CD4-positive, alpha-beta T cell treated with Interleukin-17A for 4 hours (primary cell): ENCODE data around the gene RNU6-9.
"Not testable (repeated sequence)": the region's sequence is repeated elsewhere in the genome, so short reads cannot be mapped to it uniquely, and the experiment has no call there.

Experiments
- DNase-seq: peaks from one replicate; pipeline ENCODE4 v3.0.0-alpha.2; 2020; ENCODE audit warnings: mixed read lengths

RNU6-9 gene

GRCh38 chr19:878751-879561 lies 14.3 kb upstream of the RNU6-9 start:
- DNase-seq: not testable (repeated sequence)

DNA sequence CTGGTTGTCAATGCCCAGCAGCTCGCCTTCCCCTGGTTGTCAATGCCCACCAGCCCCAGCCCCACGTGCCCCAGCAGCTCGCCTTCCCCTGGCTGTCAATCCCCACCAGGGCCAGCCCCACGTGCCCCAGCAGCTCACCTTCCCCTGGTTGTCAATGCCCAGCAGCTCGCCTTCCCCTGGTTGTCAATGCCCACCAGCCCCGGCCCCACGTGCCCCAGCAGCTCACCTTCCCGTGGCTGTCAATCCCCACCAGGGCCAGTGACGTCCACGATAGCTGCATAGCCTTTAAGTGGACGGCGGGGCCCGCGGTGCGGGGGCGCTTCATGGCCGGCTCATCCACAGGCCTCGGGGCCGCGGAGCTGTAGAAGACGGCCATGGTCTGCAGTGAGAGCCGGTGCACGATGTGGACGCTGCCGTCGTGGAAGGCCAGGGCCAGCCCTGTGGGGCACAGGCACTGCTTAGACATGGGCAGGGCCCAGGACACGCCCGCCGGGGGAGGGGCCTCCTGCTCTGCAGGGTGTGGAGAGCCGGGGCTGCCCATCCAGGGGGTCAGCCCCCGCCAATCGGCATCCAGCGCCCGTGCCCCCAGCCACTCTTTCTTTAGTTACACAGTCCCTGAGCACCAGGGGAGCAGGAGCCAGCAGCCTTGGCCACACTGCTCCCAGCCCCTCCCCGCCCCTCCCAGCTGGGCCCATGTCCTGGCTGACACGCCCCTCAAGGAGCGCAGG lies 13.4 kb upstream of the RNU6-9 start:
- DNase-seq: no peak

GRCh38 chr19:881385-882071 lies 11.8 kb upstream of the RNU6-9 start:
- DNase-seq: no peak

DNA sequence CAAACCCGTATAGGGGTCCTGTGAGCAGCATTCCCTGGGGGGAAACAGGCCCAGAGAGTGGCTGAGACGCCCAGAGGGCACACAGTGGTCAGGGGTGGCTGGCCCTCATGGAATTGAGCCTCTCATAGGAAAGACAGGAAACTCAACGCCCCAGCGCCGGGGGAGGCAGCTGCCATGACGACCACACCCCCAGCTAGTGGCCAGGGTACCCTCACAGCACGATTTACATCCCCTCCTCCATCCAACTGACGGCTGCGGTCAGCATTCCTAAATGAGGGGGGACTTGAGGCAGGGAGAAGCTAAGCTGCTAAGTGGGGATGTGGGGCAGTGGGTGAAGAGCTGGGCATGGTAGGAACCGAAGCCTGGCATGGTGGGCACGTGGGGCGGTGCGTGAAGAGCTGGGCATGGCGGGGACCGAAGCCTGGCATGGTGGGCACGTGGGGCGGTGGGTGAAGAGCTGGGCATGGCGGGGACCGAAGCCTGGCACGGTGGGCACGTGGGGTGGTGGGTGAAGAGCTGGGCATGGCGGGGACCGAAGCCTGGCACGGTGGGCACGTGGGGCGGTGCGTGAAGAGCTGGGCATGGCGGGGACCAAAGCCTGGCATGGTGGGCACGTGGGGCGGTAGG lies 10.3 kb upstream of the RNU6-9 start:
- no peak for DNase-seq

GRCh38 chr19:883661-884211 lies 9.5 kb upstream of the RNU6-9 start:
- DNase-seq: peak; percentile 11

GRCh38 chr19:884420-885211 lies 8.7 kb upstream of the RNU6-9 start:
- DNase-seq: no peak

DNA sequence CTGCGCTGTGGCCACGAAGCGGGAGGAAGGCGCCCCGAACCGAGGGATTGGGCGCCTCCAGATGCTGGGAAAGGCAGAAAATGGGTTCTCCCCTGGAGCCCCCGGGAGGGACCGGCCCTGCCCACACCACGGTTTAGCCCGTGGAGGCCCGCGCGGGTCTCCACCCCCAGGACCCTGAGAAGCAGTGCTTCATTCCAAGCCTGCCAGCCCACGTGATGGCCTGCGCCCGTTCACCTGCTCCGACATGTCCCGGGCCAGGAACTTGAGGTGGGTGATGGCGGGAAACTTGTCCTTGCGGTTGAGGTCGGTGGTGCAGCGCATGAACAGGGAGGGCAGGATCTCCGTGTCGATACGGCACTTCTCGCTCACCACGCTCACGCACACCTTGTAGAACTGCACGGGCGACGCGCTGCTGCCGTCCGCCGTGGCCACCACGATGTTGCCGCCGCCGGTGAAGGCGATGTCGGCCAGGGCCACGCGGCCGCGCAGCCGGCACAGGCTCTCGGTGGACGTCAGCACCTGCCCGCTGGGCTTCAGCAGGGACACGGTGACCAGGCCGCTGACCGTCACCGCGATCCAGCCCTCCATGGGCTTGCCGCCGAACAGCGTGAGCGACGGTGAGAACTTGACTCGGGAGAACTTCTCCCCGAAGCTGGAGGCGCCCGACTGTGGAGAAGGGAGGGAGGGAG lies 7.6 kb upstream of the RNU6-9 start:
- no peak for DNase-seq

- no peak for DNase-seq
These were observed 6.2 kb upstream of the RNU6-9 start for GRCh38 chr19:887072-887471.

DNA sequence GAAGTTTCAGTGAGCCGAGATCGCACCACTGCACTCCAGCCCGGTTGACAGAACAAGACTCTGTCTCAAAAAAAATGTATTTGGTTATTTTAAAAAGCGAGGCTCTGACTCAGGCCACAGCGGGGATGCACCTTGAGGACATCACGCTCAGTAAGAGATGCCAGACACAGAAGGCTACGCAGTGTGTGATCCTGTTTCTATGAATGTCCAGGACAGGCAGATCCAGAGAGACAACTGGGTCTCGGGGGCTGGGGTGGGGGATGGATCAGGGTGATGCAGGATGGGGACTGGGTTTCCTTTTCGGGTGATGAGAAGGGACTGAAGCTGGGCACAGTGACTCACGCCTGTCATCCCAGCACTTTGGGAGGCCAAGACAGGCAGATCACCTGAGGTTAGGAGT lies 5.7 kb upstream of the RNU6-9 start:
- DNase-seq: no peak

- DNase-seq: peak; percentile 22
These were observed 4.5 kb upstream of the RNU6-9 start for GRCh38 chr19:888581-889385.

DNA sequence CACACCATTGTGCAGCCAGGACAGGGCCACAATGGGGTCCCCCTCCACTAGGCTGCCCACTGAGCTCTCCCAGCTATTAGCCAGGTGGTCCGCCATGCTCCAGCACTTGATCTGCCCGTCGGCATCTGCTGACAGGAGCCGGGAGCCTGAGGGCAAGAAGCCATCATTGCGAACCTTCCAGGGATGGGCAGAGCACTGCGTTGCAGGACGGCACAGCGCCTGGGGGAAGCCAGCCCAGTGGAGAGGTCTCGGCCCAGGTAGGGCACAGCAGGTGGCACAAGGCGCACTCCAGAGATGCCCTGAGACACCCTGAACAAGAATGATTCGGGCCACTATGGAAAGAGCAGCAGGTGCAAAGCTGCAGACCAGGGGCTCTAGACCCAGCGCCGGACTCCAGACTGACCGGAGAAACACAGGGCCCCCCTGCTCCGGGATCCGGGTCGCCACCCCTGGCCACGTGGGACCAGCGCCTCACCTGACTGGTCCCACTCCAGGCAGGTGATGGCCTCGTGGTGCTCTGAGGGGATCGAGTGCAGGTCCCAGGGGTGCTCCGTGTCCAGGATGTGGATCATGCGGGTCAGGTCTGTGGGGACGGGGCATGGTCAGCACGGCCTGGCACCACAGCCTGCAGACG lies 3.5 kb upstream of the RNU6-9 start:
- no peak for DNase-seq

GRCh38 chr19:890831-891230 lies 2.5 kb upstream of the RNU6-9 start:
- no peak for DNase-seq

DNA sequence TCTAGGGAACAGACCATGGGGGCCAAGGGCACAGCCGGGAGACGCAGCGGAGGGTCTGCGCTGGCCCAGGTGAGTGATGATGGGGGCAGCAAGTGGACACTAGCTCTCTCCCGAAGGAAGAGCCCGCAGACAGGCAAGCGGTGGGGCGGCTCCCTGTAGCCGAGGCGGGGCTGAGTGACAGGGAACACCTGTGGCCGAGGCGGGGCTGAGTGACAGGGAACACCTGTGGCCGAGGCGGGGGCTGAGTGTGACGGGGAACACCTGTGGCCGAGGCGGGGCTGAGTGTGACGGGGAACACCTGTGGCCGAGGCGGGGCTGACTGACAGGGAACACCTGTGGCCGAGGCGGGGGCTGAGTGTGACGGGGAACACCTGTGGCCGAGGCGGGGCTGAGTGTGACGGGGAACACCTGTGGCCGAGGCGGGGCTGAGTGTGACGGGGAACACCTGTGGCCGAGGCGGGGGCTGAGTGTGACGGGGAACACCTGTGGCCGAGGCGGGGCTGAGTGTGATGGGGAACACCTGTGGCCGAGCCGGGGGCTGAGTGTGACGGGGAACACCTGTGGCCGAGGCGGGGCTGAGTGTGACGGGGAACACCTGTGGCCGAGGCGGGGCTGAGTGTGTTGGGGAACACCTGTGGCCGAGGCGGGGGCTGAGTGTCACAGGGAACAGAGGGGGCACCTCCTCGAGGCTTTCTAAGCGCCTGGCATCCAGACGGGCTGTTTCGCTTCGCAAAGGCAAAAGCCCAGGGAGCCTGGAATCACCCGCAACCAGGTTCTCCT lies 1.7 kb upstream of the RNU6-9 start:
- not testable (repeated sequence) for DNase-seq

GRCh38 chr19:892243-892893 lies 916 bp upstream of the RNU6-9 start:
- DNase-seq: no peak

GRCh38 chr19:896434-896833 lies 3.1 kb downstream of the RNU6-9 start:
- DNase-seq: no peak

GRCh38 chr19:896999-897398 lies 3.7 kb downstream of the RNU6-9 start:
- DNase-seq: no peak

DNA sequence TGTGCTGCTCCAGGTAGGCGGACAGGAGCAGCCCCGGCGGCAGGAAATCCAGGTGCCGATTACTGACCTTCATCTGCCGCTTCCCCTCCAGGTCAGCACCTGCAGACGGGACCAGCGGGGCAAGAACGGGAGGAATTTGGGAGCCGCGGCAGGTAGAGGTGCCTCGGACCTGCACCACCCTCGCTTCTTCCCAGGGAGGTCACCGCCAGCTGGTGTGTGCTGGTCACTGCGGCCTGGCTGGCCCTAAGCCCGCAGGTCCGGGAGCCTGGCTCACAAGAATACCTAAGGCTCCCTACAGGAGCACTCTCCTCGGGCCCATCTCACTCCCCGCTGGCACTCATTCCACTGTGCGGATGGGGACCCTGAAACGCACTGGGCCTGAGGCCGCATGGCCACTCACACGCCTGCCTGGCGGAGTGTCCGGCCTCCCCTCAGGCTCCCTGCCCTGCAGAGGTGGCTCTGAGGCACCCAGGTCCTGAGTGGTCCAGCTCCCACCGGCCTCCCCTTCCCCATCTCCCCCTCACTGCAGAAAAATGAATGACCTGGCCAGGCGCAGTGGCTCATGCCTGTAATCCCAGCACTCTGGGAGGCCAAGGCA lies 4.3 kb downstream of the RNU6-9 start:
- no peak for DNase-seq

DNA sequence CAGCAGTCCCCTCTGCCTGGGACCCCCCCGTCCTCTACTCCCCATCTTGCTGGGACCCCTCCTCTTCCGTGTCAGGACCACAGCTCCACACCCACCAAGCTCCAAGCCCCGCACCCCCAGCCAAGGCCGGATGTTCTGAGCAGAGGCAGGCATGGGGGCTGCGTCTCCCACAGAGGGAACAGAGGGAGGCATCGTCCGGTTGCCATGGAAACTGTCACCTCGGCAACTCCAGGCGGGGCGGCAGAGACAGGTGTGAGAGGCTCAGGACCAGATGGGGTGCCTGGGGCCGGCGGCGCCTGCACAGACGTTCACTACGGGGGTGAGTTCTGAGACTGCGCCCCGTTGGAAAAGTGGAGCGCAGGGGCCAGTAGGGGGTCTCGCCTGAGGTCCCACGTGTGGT lies 5.4 kb downstream of the RNU6-9 start:
- peak; percentile 62 for DNase-seq
